ENCODE results near the gene LEMD1. TPM values are rescaled to one million over a fixed set of nuclear protein-coding genes. Genes with fewer than 3 reads are reported as not detected.
"Not testable (repeated sequence)": the region's sequence is repeated elsewhere in the genome, so short reads cannot be mapped to it uniquely, and the experiment has no call there.

Gene LEMD1
- total and polyA plus RNA-seq, 8 donors: 0.28 to 0.32 TPM; not detected in 6

- H3K9me3 ChIP-seq: no peaks in the 10 kb centered on the region
- WGBS, 2 donors: 69 to 75% methylated on average over 10 of the region's 10 CpGs
- no peak overlapping the region for H3K27ac ChIP-seq
- no peak overlapping the region for H3K4me3 ChIP-seq
- H3K4me1 ChIP-seq: no peaks in the 10 kb centered on the region
- ATAC-seq (no peak), DNase-seq (no peak), FAIRE-seq (no peak)
- H3K27me3 ChIP-seq: no peaks in the 10 kb centered on the region
- no peak for TF ChIP-seq CTCF (IDR thresholded peaks at IDR 0.05)
- intact Hi-C loops (cut with DNase I): no loop called here
- H3K36me3 ChIP-seq: no peaks in the 10 kb centered on the region
Measured at GRCh38 chr1:205417870-205418635, 3.8 kb downstream of the LEMD1 start.

- Histone ChIP-seq H3K4me1 (no peaks in the 10 kb centered on the region), H3K4me3 (no peak overlapping the region), H3K9me3 (no peaks in the 10 kb centered on the region), H3K36me3 (no peaks in the 10 kb centered on the region), H3K27ac (no peak overlapping the region), H3K27me3 (no peaks in the 10 kb centered on the region)
- intact Hi-C loops (cut with DNase I): no loop called here
- FAIRE-seq: no peak
- 87 to 90% methylated on average over 2 of the region's 2 CpGs for WGBS, 2 donors
- no peak for ATAC-seq
- DNase-seq: no peak
- no peak for TF ChIP-seq CTCF (IDR thresholded peaks at IDR 0.05)
Measured at GRCh38 chr1:205416322-205416721, 5.5 kb downstream of the LEMD1 start.

DNA sequence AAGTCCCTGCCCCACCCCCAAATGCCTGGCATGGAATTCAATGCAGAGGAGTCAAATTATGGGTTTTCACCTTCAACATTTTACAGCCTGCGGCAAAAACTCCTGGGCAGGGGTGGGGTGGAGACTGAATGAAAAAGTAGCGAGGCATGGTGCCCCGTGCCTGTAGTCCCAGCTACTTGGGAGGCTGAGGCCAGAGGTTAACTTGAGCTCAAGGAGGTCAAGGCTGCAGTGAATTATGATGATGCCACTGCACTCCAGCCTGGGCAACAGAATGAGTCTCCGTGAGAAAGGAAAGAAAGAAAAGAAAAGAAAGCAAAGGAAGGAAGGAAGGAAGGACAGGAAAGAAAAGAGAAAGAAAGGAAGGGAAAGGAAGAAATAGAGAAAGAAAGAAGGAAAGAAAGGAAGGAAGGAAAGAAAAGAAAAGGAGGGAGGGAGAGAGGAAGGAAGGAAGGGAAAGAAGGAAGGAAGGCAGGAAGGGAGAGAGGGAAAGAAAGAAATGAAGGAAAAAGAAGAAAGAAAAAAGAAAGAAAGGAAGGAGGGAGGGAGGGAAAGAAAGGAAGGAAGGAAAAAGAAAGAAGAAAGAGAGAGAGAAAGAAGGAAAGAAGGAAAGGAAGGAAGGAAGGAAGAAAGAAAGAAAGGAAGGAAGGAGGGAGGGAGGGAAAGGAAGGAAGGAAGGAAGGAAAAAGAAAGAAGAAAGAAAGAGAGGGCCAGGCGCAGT is 11.1 kb downstream of the LEMD1 start:
- intact Hi-C loops (cut with DNase I): no loop called here
- FAIRE-seq: no peak
- Histone ChIP-seq H3K9me3 (no peaks in the 10 kb centered on the region), H3K4me1 (no peaks in the 10 kb centered on the region), H3K4me3 (no peak overlapping the region), H3K27me3 (no peaks in the 10 kb centered on the region), H3K36me3 (no peaks in the 10 kb centered on the region), H3K27ac (no peak overlapping the region)
- TF ChIP-seq CTCF (IDR thresholded peaks at IDR 0.05): no peak
- WGBS, 2 donors: 77 to 82% methylated on average over 5 of the region's 5 CpGs
- DNase-seq: no peak
- ATAC-seq: no peak

- TF ChIP-seq CTCF (IDR thresholded peaks at IDR 0.05): no peak
- 78 to 80% methylated on average over 5 of the region's 5 CpGs for WGBS, 2 donors
- Histone ChIP-seq H3K9me3 (no peaks in the 10 kb centered on the region), H3K4me3 (no peak overlapping the region), H3K27me3 (no peaks in the 10 kb centered on the region), H3K36me3 (no peaks in the 10 kb centered on the region), H3K27ac (no peak overlapping the region), H3K4me1 (no peaks in the 10 kb centered on the region)
- ATAC-seq (no peak), FAIRE-seq (no peak), DNase-seq (no peak)
- intact Hi-C loops (cut with DNase I): no loop called here
Measured at GRCh38 chr1:205407970-205408369, 13.9 kb downstream of the LEMD1 start.

DNA sequence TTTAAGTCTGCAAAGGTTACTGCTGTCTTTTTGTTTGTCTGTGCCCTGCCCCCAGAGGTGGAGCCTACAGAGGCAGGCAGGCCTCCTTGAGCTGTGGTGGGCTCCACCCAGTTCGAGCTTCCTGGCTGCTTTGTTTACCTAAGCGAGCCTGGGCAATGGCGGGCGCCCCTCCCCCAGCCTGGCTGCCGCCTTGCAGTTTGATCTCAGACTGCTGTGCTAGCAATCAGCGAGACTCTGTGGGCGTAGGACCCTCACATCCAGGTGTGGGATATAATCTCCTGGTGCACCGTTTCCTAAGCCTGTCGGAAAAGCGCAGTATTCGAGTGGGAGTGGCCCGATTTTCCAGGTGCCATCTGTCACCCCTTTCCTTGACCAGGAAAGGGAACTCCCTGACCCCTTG is 15.6 kb downstream of the LEMD1 start:
- FAIRE-seq; ATAC-seq; H3K9me3 ChIP-seq; DNase-seq; H3K27ac ChIP-seq; H3K36me3 ChIP-seq; intact Hi-C loops (cut with DNase I); H3K4me1 ChIP-seq; H3K27me3 ChIP-seq; H3K4me3 ChIP-seq: not testable (repeated sequence)
- WGBS, 2 donors: 75% methylated on average over 8 of the region's 12 CpGs; no CpG with 5 or more reads in 1 of the 2 donors

- H3K36me3 ChIP-seq; ATAC-seq; H3K27ac ChIP-seq; H3K4me1 ChIP-seq; intact Hi-C loops (cut with DNase I); H3K9me3 ChIP-seq; DNase-seq; H3K27me3 ChIP-seq; FAIRE-seq; H3K4me3 ChIP-seq: not testable (repeated sequence)
- WGBS, 2 donors: 88 to 91% methylated on average over 1 of the region's 3 CpGs
Measured at GRCh38 chr1:205404484-205404883, 17.4 kb downstream of the LEMD1 start.

Data from pancreas (tissue), 10 donors.